IMR-90 (cell line): ENCODE results near the gene NPIPA3. TPM values are rescaled to one million over a fixed set of nuclear protein-coding genes. Genes with fewer than 3 reads are reported as not detected.
"Not testable (repeated sequence)": the region's sequence is repeated elsewhere in the genome, so short reads cannot be mapped to it uniquely, and the experiment has no call there.

Source experiments
- ATAC-seq: fragments of 200-7000 bp; cut with Tn5 transposase; 2 replicates; pipeline ENCODE4 v1.9.1; 2020; ENCODE audit warnings: low read depth, mild to moderate bottlenecking, moderate library complexity
- BruUV-seq: library from RNA; stranded (reverse); fragments of 400-500 nt; replicated peaks from 2 replicates; lab custom pipeline; 2021; lab: Mats Ljungman, UMichigan
- CTCF ChIA-PET: fragments of 300-600 bp; formaldehyde crosslinking; extraction: SDS; loops from one replicate; lab custom pipeline; 2021; ENCODE audit warnings: antibody characterized with exemption; lab: Yijun Ruan, JAX
- POLR2A ChIA-PET: fragments of 300-600 bp; sonication (Branson Sonifier 250); formaldehyde crosslinking; loops from one replicate; lab custom pipeline; 2022; ENCODE audit warnings: antibody characterized with exemption; ENCODE audit not compliant: unreplicated experiment; lab: Charles Lee
- DNase-seq: peaks from one replicate; pipeline ENCODE4 v3.0.0; 2013
- H2AFZ ChIP-seq: replicated peaks from 2 replicates; pipeline ENCODE3; 2013; ENCODE audit warnings: low read length, mild to moderate bottlenecking; ENCODE audit not compliant: poor library complexity
- H2AK5ac ChIP-seq: 2 replicates; pipeline ENCODE4 v1.6.1; 2013; ENCODE audit warnings: low read depth, low read length, inconsistent platforms
- H2AK9ac ChIP-seq: replicated peaks from 2 replicates; pipeline ENCODE3; 2013; ENCODE audit warnings: mild to moderate bottlenecking, low read depth, low read length, moderate library complexity; ENCODE audit not compliant: poor library complexity
- H2BK120ac ChIP-seq: 2 replicates; pipeline ENCODE4 v1.6.1; 2013; ENCODE audit warnings: low read depth, low read length, inconsistent platforms
- H2BK15ac ChIP-seq: 3 replicates; pipeline ENCODE4 v1.6.1; 2013; ENCODE audit warnings: low read depth, low read length, inconsistent platforms
- H2BK20ac ChIP-seq: 2 replicates; pipeline ENCODE4 v1.6.1; 2013; ENCODE audit warnings: low read depth, mild to moderate bottlenecking, inconsistent platforms, low read length, moderate library complexity
- H2BK5ac ChIP-seq: 2 replicates; pipeline ENCODE4 v1.6.1; 2013; ENCODE audit warnings: mild to moderate bottlenecking, low read depth, low read length, inconsistent platforms; ENCODE audit not compliant: poor library complexity, severe bottlenecking
- H3K14ac ChIP-seq: replicated peaks from 2 replicates; pipeline ENCODE4 v1.6.1; 2013; ENCODE audit warnings: low read depth, low read length, inconsistent platforms
- H3K18ac ChIP-seq: 2 replicates; pipeline ENCODE4 v1.6.1; 2013; ENCODE audit warnings: low read depth, low read length, control low read depth
- H3K23ac ChIP-seq: 2 replicates; pipeline ENCODE4 v1.6.1; 2013; ENCODE audit warnings: low read depth, low read length, inconsistent platforms
- H3K27ac ChIP-seq: 2 replicates; pipeline ENCODE4 v1.5.1; 2013; ENCODE audit warnings: mild to moderate bottlenecking, control low read depth, low read length; ENCODE audit not compliant: insufficient read depth
- H3K27me3 ChIP-seq: 2 replicates; pipeline ENCODE4 v1.6.1; 2013; ENCODE audit warnings: low read length; ENCODE audit not compliant: control insufficient read depth, insufficient read depth
- H3K36me3 ChIP-seq: 2 replicates; pipeline ENCODE4 v1.6.1; 2013; ENCODE audit warnings: low read length, mixed read lengths; ENCODE audit not compliant: control insufficient read depth, insufficient read depth
- H3K4ac ChIP-seq: 2 replicates; pipeline ENCODE4 v1.6.1; 2013; ENCODE audit warnings: low read depth, low read length, inconsistent platforms
- H3K4me1 ChIP-seq: 2 replicates; pipeline ENCODE4 v1.6.1; 2013; ENCODE audit warnings: low read length, mixed read lengths; ENCODE audit not compliant: control insufficient read depth, insufficient read depth
- H3K4me2 ChIP-seq: 2 replicates; pipeline ENCODE4 v1.6.1; 2013; ENCODE audit warnings: low read depth, mild to moderate bottlenecking, control low read depth, low read length, moderate library complexity
- H3K4me3 ChIP-seq: 2 replicates; pipeline ENCODE4 v1.5.1; 2013; ENCODE audit warnings: low read depth, mild to moderate bottlenecking, control low read depth, low read length, moderate library complexity; ENCODE audit not compliant: insufficient read depth
- H3K56ac ChIP-seq: 2 replicates; pipeline ENCODE4 v1.6.1; 2013; ENCODE audit warnings: low read length, inconsistent platforms; ENCODE audit not compliant: insufficient read depth; ENCODE audit errors: extremely low read depth
- H3K79me1 ChIP-seq, 2 experiments: 2 replicates each; pipeline ENCODE4 v1.6.1; 2013; ENCODE audit warnings: low read length in 2 of 2, inconsistent platforms in 1 of 2, low read depth in 1 of 2
- H3K9ac ChIP-seq: 2 replicates; pipeline ENCODE4 v1.6.1; 2013; ENCODE audit warnings: low read depth, low read length, control low read depth
- H3K9me1 ChIP-seq: 2 replicates; pipeline ENCODE4 v1.6.1; 2013; ENCODE audit warnings: low read length, inconsistent platforms; ENCODE audit not compliant: insufficient read depth
- H3K9me3 ChIP-seq: 2 replicates; pipeline ENCODE4 v1.6.1; 2013; ENCODE audit warnings: low read length; ENCODE audit not compliant: control insufficient read depth, insufficient read depth
- H4K20me1 ChIP-seq: 2 replicates; pipeline ENCODE4 v1.6.1; 2013; ENCODE audit warnings: low read length, inconsistent platforms; ENCODE audit not compliant: insufficient read depth
- H4K5ac ChIP-seq: 2 replicates; pipeline ENCODE4 v1.6.1; 2013; ENCODE audit warnings: mild to moderate bottlenecking, low read depth, low read length, control low read depth
- H4K8ac ChIP-seq, 2 experiments: 2 replicates each; pipeline ENCODE4 v1.6.1; 2013; ENCODE audit warnings: low read depth in 2 of 2, low read length in 2 of 2, control low read depth in 1 of 2, inconsistent platforms in 1 of 2
- H4K91ac ChIP-seq: 2 replicates; pipeline ENCODE4 v1.6.1; 2013; ENCODE audit warnings: low read depth, low read length, inconsistent platforms; ENCODE audit not compliant: insufficient read depth
- WGBS, 2 experiments: methylation state at CpG; one replicate each; pipeline versions ENCODE4 v1.1.5 to v1.1.7; 2013; ENCODE audit warnings: missing lambda C conversion rate in 2 of 2; ENCODE audit not compliant: insufficient read length in 1 of 2; ENCODE audit errors: extremely low coverage in 2 of 2; 5-methylcytosine and 5-hydroxymethylcytosine counted together
- dilution Hi-C: fragments of 300-500 bp; cut with HindIII; formaldehyde crosslinking; loops from one replicate; pipeline ENCODE4 v1.14.3; 2018; ENCODE audit warnings: low sequenced_read_pairs; ENCODE audit not compliant: unreplicated experiment
- in situ Hi-C: fragments of 300-500 bp; cut with MboI; formaldehyde crosslinking; loops from 3 replicates; pipeline ENCODE4 v1.14.3; 2019; ENCODE audit warnings: low sequenced_read_pairs, inconsistent platforms, mixed read lengths
- intact Hi-C: fragments of 100-400 bp; cut with micrococcal nuclease; formaldehyde crosslinking; loops from 2 replicates; pipeline ENCODE4 v1.10.0; 2022
- polyA plus RNA-seq, 3 experiments: library from polyadenylated mRNA; depleted of rRNA; stranded (reverse); fragments of >200 nt; gene quantifications; 2 replicates each; pipeline ENCODE4 v1.2.3, GENCODE V29; 2012; ENCODE audit warnings: low replicate concordance in 1 of 3
- total RNA-seq: library from RNA; depleted of rRNA; stranded (reverse); fragments of >200 nt; gene quantifications from 2 replicates; pipeline ENCODE4 v1.2.3, GENCODE V29; 2012

NPIPA3 gene
- total and polyA plus RNA-seq, 2 of the 4 experiments (the other 2 are of a cell fraction), result not detected

GRCh38 chr16:14680396-14680795, 22.8 kb upstream of the NPIPA3 start:
- H3K4me1 ChIP-seq, H3K9ac ChIP-seq, H2BK5ac ChIP-seq, H3K23ac ChIP-seq, H3K18ac ChIP-seq, POLR2A ChIA-PET, H3K27ac ChIP-seq, H2BK20ac ChIP-seq, H3K9me1 ChIP-seq, CTCF ChIA-PET, H4K8ac ChIP-seq, H2AK5ac ChIP-seq, H3K14ac ChIP-seq, H2BK15ac ChIP-seq, H2AK9ac ChIP-seq, DNase-seq, H4K91ac ChIP-seq, H3K36me3 ChIP-seq, BruUV-seq, ATAC-seq, dilution Hi-C loops, H3K4me2 ChIP-seq, H3K27me3 ChIP-seq, H2AFZ ChIP-seq, H3K79me1 ChIP-seq, H4K5ac ChIP-seq, intact Hi-C loops, in situ Hi-C loops, H3K56ac ChIP-seq, H4K20me1 ChIP-seq, H3K9me3 ChIP-seq, H2BK120ac ChIP-seq, H3K4me3 ChIP-seq, H3K4ac ChIP-seq: not testable (repeated sequence)
- 76% methylated on average over 2 of the region's 7 CpGs; no CpG with 5 or more reads in 1 of the 2 experiments for whole genome bisulfite sequencing, 2 experiments
